NCI-H748 treated with DMSO at 0.1 percent for 48 hours (cell line): Measurements from ENCODE around the gene DPEP1.

Experiments used
- DNase-seq: peaks from one replicate; lab custom pipeline; 2025; lab: John Stamatoyannopoulos, UW

Gene DPEP1

DNA sequence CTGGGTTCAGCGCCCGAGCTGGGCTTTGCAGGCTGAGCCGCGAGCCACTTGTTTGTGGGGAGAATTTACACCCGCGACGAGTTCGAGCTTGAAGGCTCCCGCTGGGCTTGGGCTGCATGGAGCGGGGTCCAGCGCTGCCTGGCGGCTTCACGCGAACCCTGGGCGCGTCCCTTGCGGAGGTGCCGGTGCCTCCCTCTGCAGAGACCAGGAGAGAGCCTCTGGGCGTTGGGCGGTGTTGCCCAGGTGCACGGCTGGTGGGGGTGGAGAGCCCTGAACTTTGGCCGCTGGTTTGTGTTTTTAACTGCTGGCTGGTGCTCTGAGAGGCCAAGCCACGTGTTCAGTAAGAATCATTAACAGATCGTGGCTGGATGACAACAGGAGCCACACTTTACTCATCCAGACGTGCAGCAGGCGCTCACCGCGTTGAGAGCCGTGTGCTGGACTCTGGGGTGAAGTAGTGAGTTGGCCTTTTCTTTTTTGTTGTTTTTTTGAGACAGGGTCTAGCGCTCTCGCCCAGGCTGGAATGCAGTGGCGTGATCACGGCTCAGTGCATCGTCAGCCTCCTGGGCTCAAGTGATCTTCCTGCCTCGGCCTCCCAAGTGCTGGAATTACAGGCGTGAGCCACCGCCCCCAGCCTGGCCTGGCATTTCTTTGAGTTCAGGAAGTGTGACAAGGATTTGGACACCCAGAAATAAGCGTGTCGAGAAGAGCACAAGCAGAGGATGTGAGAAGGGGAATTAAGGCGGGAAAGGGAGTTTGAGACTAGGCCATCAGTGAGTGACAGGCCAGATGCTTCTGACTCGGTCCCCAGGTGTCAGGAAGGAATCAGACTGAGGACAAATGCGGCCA lies 73.9 kb downstream of the DPEP1 start:
- no peak for DNase-seq
